Thoracic aorta (tissue), 2 donors: ENCODE measurements around the gene ABLIM3. TPM values are rescaled to one million over a fixed set of nuclear protein-coding genes. Genes with fewer than 3 reads are reported as not detected.

ENCODE experiments used
- total RNA-seq, 2 donors: library from RNA; depleted of rRNA; stranded (reverse); fragments of >200 nt; gene quantifications; one replicate each; pipeline versions ENCODE4 v1.1.0 to v1.2.3, GENCODE V29; 2016

The ABLIM3 gene
- total RNA-seq, 2 donors from 2014 or later = 23.0 to 41.2 TPM

Other genes with a start within 250 kb of the ABLIM3 start
- gene SH3TC2, start 78.4 kb upstream of the ABLIM3 start, total RNA-seq = 1 to 10 TPM; 1.1 to 1.9 TPM
- 10 to 100 TPM in 1 of 2 donors, 1 to 10 TPM in 1; 6.8 to 10.4 TPM for gene AFAP1L1, start 130.4 kb downstream of the ABLIM3 start, total RNA-seq
- gene GRPEL2, start 204.0 kb downstream of the ABLIM3 start, total RNA-seq = 1 to 10 TPM; 7.9 to 9.7 TPM
- 1 to 10 TPM; 7.3 to 7.8 TPM for gene PCYOX1L, start 216.6 kb downstream of the ABLIM3 start, total RNA-seq
- 1 to 10 TPM; 1.9 to 7.1 TPM for gene IL17B, start 237.8 kb downstream of the ABLIM3 start, total RNA-seq